ENCODE results near the gene HAUS3. TPM values are rescaled to one million over a fixed set of nuclear protein-coding genes. Genes with fewer than 3 reads are reported as not detected.

HAUS3 gene
- total RNA-seq, 2 experiments from 2014 or later, result 15.9 to 22.2 TPM

DNA sequence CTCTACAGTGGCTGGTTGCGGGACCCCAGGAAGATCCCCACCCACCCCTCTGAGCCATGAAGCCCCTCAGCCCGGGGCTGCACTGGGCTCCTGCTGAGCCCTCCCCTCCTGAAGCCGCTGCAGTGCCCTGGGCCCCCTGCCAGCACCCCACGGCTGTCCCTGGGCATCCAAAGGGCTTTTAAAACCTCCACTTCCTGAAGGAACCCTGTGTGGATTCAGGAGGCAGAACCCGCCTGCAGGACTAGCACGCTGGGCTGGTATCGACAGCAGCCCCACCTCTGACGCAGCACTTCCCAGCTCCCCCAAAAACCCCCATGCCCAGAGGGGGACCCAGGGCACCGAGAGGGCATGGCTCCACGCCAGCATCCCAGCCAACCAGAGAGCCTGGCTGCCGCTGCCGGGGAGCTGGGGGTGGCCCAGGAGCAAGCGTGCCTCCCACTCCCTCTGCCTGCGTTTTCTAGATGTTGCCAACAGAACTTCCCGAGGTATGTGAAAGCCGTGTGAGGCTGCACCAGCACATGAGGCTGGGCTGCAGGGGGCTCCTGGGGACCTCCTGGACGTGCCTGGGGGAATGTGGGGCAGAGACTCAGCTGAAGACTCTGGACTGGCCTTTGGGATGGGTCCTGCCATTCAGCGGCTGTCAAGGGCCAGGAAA, 13.7 kb upstream of the HAUS3 start:
- CTCF ChIA-PET (ENCODE audit: unreplicated experiment), result no interaction called here
- DNase-seq (ENCODE audit: low spot score), result no peak
- intact Hi-C loops (cut with micrococcal nuclease; ENCODE audit: unreplicated experiment), result no loop called here
- Histone ChIP-seq H3K27ac (ENCODE audit: low read depth, low read length, poor library complexity, severe bottlenecking) (no peak overlapping the region), H3K9me2 (ENCODE audit: insufficient read depth, low read length) (no peaks in the 10 kb centered on the region), H3K4me3 (ENCODE audit: low read depth, low read length, poor library complexity, severe bottlenecking) (no peak overlapping the region), H3K79me2 (ENCODE audit: insufficient read depth, low read depth, low read length) (no peaks in the 10 kb centered on the region), H4K20me1 (ENCODE audit: insufficient read depth, low read length) (no peaks in the 10 kb centered on the region), H3K4me2 (ENCODE audit: low read length) (no peak overlapping the region), H2AFZ (ENCODE audit: low read length) (no peak overlapping the region), H3K9me3 (ENCODE audit: low read length) (no peaks in the 10 kb centered on the region), H3K36me3 (ENCODE audit: insufficient read depth, low read length) (no peaks in the 10 kb centered on the region), H3K4me1 (ENCODE audit: insufficient read depth, low read length, poor library complexity, severe bottlenecking) (peaks cover under 1% of the 10 kb centered on the region)
- POLR2A ChIA-PET, result no interaction called here
- TF ChIP-seq EZH2phosphoT487 (IDR thresholded peaks at IDR 0.05; ENCODE audit: borderline replicate concordance, low read depth, low read length), result no peak
- TF ChIP-seq, protein P1, sequence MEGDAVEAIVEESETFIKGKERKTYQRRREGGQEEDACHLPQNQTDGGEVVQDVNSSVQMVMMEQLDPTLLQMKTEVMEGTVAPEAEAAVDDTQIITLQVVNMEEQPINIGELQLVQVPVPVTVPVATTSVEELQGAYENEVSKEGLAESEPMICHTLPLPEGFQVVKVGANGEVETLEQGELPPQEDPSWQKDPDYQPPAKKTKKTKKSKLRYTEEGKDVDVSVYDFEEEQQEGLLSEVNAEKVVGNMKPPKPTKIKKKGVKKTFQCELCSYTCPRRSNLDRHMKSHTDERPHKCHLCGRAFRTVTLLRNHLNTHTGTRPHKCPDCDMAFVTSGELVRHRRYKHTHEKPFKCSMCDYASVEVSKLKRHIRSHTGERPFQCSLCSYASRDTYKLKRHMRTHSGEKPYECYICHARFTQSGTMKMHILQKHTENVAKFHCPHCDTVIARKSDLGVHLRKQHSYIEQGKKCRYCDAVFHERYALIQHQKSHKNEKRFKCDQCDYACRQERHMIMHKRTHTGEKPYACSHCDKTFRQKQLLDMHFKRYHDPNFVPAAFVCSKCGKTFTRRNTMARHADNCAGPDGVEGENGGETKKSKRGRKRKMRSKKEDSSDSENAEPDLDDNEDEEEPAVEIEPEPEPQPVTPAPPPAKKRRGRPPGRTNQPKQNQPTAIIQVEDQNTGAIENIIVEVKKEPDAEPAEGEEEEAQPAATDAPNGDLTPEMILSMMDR (conservative IDR thresholded peaks at IDR 0.05; ENCODE audit: low read length), result no peak
- BruUV-seq (replicated peaks), result no TSS peak

DNA sequence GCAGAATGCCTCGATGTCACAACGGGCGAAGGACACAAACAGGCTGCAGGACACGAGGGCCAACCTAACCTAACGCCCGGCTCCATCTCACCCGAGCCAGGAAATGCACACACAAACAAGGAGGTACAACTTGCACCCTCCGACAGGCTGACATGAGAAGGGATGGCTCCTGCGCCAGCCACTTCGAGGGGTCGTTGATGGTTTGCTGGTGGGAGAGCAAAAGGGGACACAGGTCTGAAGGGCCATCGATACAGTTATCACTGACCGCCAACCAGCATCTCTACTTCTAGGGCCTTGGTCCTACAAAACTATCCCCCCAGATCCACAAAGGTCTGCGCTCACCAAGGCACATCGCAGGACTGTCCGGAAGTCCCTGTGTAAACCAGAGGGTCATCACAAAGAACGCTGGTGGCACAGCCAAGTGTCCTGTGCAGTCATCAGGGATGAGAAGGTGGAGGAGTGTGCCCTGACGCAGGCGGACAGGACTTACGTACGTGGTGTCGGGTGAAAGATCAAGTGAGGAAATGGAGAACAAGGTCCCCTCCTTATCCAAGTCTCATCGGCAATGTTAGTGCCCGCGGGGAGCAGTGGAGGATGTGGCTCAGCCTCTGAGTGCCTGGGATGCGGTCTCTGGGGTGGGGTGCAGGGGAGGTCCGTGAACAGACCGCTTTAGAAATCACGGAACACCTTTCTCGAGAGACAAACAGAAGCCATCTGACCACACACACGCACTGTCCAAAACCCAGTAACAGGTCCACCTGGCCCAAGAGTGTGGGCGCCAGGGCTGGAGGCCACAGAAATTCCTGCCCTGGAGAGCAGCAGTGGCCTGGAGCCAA, 13.0 kb upstream of the HAUS3 start:
- Histone ChIP-seq H3K79me2 (ENCODE audit: insufficient read depth, low read depth, low read length) (no peaks in the 10 kb centered on the region), H2AFZ (ENCODE audit: low read length) (no peak overlapping the region), H3K4me2 (ENCODE audit: low read length) (no peak overlapping the region), H4K20me1 (ENCODE audit: insufficient read depth, low read length) (no peaks in the 10 kb centered on the region), H3K27ac (ENCODE audit: low read depth, low read length, poor library complexity, severe bottlenecking) (no peak overlapping the region), H3K4me3 (ENCODE audit: low read depth, low read length, poor library complexity, severe bottlenecking) (no peak overlapping the region), H3K9me3 (ENCODE audit: low read length) (no peaks in the 10 kb centered on the region), H3K36me3 (ENCODE audit: insufficient read depth, low read length) (no peaks in the 10 kb centered on the region), H3K9me2 (ENCODE audit: insufficient read depth, low read length) (no peaks in the 10 kb centered on the region), H3K4me1 (ENCODE audit: insufficient read depth, low read length, poor library complexity, severe bottlenecking) (no peaks in the 10 kb centered on the region)
- no TSS peak for BruUV-seq (replicated peaks)
- POLR2A ChIA-PET, result no interaction called here
- no peak for TF ChIP-seq EZH2phosphoT487 (IDR thresholded peaks at IDR 0.05; ENCODE audit: borderline replicate concordance, low read depth, low read length)
- TF ChIP-seq, protein P1 (conservative IDR thresholded peaks at IDR 0.05; ENCODE audit: low read length), result no peak
- no peak for DNase-seq (ENCODE audit: low spot score)
- CTCF ChIA-PET (ENCODE audit: unreplicated experiment), result no interaction called here
- intact Hi-C loops (cut with micrococcal nuclease; ENCODE audit: unreplicated experiment), result no loop called here

Measured in OCI-LY7 (cell line).